ENCODE results near the gene RRM2. TPM values are rescaled to one million over a fixed set of nuclear protein-coding genes. Genes with fewer than 3 reads are reported as not detected.

RRM2 gene
- polyA plus RNA-seq, 1 donor (not counting 4 experiments of a cell fraction or from before 2014, with no cell fraction given): 25.7 TPM

- no peaks in the 10 kb centered on the region for H4K20me1 ChIP-seq (ENCODE audit: control insufficient read depth, extremely low read depth, insufficient read depth, low read length)
- H3K27ac ChIP-seq (ENCODE audit: control insufficient read depth, insufficient read depth, low read length): no peak overlapping the region
- H3K4me1 ChIP-seq (ENCODE audit: control insufficient read depth, extremely low read depth, insufficient read depth, low read length): no peaks in the 10 kb centered on the region
- H3K79me2 ChIP-seq (ENCODE audit: control insufficient read depth, insufficient read depth, low read length): no peaks in the 10 kb centered on the region
- H3K9me1 ChIP-seq (ENCODE audit: control insufficient read depth, extremely low read depth, insufficient read depth, low read length): no peaks in the 10 kb centered on the region
- dilution Hi-C loops (cut with MboI; ENCODE audit: extremely low pct_ligation_motif_present, low sequenced_read_pairs): no loop called here
- H2AFZ ChIP-seq (ENCODE audit: control insufficient read depth, low read length): peak overlapping the region; percentile 23
- H3K36me3 ChIP-seq (ENCODE audit: control insufficient read depth in 2 of 2, extremely low read depth in 1 of 2, insufficient read depth in 2 of 2, low read length in 2 of 2): no peaks in the 10 kb centered on the region
- peak overlapping the region; percentile 28 for H3K9ac ChIP-seq (ENCODE audit: control insufficient read depth, extremely low read depth, insufficient read depth, low read length)
- H3K4me2 ChIP-seq (ENCODE audit: control insufficient read depth, extremely low read depth, insufficient read depth, low read depth, low read length): peak overlapping the region; percentile 77
- peak overlapping the region; percentile 24 to 48 (median 46) for H3K4me3 ChIP-seq (ENCODE audit: control insufficient read depth in 2 of 3, extremely low read depth in 1 of 3, insufficient read depth in 2 of 3, low read depth in 1 of 3, low read length in 3 of 3)
- DNase-seq (ENCODE audit: low read depth, low spot score) (no peak), FAIRE-seq (no peak)
- H3K27me3 ChIP-seq (ENCODE audit: control insufficient read depth, extremely low read depth, insufficient read depth, low read length): peaks cover 63% of the 10 kb centered on the region
- no peak for TF ChIP-seq EZH2 (IDR thresholded peaks at IDR 0.05; ENCODE audit: low read length)
- no peak for TF ChIP-seq CTCF (optimal IDR thresholded peaks at IDR 0.05 in 1 of 3, IDR thresholded peaks at IDR 0.05 in 1 of 3, conservative IDR thresholded peaks at IDR 0.05 in 1 of 3; ENCODE audit: extremely low read depth in 1 of 3, insufficient read depth in 2 of 3, low read length in 3 of 3)
- no peaks in the 10 kb centered on the region for H3K9me3 ChIP-seq (ENCODE audit: control insufficient read depth, low read depth, low read length)
Observed at GRCh38 chr2:10079266-10079869, 43.2 kb upstream of the RRM2 start.

GRCh38 chr2:10079870-10080535 is 42.5 kb upstream of the RRM2 start, which contains the start of gene CYS1:
CYS1 (minus strand) TSS chr2:10080411; CDS start chr2:10080223, 188 bp downstream.
- Histone ChIP-seq H3K4me2 (ENCODE audit: control insufficient read depth, extremely low read depth, insufficient read depth, low read depth, low read length) (peak within 1 kb of the TSS; percentile 77), H3K9me3 (ENCODE audit: control insufficient read depth, low read depth, low read length) (no peaks in the 10 kb centered on the region), H3K4me1 (ENCODE audit: control insufficient read depth, extremely low read depth, insufficient read depth, low read length) (no peaks in the 10 kb centered on the region), H3K9ac (ENCODE audit: control insufficient read depth, extremely low read depth, insufficient read depth, low read length) (peak within 1 kb of the TSS; percentile 28), H3K9me1 (ENCODE audit: control insufficient read depth, extremely low read depth, insufficient read depth, low read length) (no peaks in the 10 kb centered on the region), H2AFZ (ENCODE audit: control insufficient read depth, low read length) (peak within 1 kb of the TSS; percentile 23), H3K4me3 (ENCODE audit: control insufficient read depth in 2 of 3, extremely low read depth in 1 of 3, insufficient read depth in 2 of 3, low read depth in 1 of 3, low read length in 3 of 3) (peak within 1 kb of the TSS; percentile 24 to 48 (median 46)), H3K27me3 (ENCODE audit: control insufficient read depth, extremely low read depth, insufficient read depth, low read length) (peaks cover 67% of the 10 kb centered on the region), H3K27ac (ENCODE audit: control insufficient read depth, insufficient read depth, low read length) (no peak within 1 kb of the TSS), H3K36me3 (ENCODE audit: control insufficient read depth in 2 of 2, extremely low read depth in 1 of 2, insufficient read depth in 2 of 2, low read length in 2 of 2) (no peaks in the 10 kb centered on the region), H4K20me1 (ENCODE audit: control insufficient read depth, extremely low read depth, insufficient read depth, low read length) (no peaks in the 10 kb centered on the region), H3K79me2 (ENCODE audit: control insufficient read depth, insufficient read depth, low read length) (no peaks in the 10 kb centered on the region)
- no peak for FAIRE-seq
- no peak for DNase-seq (ENCODE audit: low read depth, low spot score)
- TF ChIP-seq CTCF (optimal IDR thresholded peaks at IDR 0.05 in 1 of 3, IDR thresholded peaks at IDR 0.05 in 1 of 3, conservative IDR thresholded peaks at IDR 0.05 in 1 of 3; ENCODE audit: extremely low read depth in 1 of 3, insufficient read depth in 2 of 3, low read length in 3 of 3) (peak in 1 of 3 experiments; percentile 48), EZH2 (IDR thresholded peaks at IDR 0.05; ENCODE audit: low read length) (no peak)
- dilution Hi-C loops (cut with MboI; ENCODE audit: extremely low pct_ligation_motif_present, low sequenced_read_pairs): no loop called here
